GM12801 (cell line): Measurements from ENCODE around the gene DKC1.

Source experiments
- TF ChIP-seq, protein P1 (sequence below): IDR thresholded peaks from one replicate; pipeline ENCODE4 v1.5.1; 2011; ENCODE audit warnings: control low read depth; ENCODE audit not compliant: insufficient read length; ENCODE audit errors: extremely low read depth

Gene DKC1

GRCh38 chrX:154819771-154820341 is 57.2 kb downstream of the DKC1 start:
- TF ChIP-seq, protein P1, sequence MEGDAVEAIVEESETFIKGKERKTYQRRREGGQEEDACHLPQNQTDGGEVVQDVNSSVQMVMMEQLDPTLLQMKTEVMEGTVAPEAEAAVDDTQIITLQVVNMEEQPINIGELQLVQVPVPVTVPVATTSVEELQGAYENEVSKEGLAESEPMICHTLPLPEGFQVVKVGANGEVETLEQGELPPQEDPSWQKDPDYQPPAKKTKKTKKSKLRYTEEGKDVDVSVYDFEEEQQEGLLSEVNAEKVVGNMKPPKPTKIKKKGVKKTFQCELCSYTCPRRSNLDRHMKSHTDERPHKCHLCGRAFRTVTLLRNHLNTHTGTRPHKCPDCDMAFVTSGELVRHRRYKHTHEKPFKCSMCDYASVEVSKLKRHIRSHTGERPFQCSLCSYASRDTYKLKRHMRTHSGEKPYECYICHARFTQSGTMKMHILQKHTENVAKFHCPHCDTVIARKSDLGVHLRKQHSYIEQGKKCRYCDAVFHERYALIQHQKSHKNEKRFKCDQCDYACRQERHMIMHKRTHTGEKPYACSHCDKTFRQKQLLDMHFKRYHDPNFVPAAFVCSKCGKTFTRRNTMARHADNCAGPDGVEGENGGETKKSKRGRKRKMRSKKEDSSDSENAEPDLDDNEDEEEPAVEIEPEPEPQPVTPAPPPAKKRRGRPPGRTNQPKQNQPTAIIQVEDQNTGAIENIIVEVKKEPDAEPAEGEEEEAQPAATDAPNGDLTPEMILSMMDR: no peak

- TF ChIP-seq, protein P1: no peak
These were observed 58.9 kb downstream of the DKC1 start for GRCh38 chrX:154821523-154821922.

DNA sequence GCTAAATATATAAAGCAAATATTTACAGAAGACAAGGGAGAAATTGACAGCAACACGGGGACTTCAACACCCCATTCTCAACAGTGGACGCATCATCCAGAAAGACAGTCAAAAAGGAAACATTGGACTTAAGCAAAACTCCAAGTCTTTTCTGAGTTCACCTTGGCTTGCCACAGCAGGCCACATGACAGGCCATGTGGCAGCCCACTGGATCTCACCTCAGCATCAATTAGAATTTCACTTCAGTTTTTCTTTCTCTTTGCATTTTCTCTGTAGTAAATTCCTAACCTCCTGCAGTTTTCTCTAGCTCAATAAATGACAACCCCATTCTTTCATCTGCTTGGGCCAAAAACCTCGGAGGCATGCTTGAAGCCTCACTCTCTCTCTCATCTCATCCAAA is 59.4 kb downstream of the DKC1 start:
- TF ChIP-seq, protein P1: no peak

DNA sequence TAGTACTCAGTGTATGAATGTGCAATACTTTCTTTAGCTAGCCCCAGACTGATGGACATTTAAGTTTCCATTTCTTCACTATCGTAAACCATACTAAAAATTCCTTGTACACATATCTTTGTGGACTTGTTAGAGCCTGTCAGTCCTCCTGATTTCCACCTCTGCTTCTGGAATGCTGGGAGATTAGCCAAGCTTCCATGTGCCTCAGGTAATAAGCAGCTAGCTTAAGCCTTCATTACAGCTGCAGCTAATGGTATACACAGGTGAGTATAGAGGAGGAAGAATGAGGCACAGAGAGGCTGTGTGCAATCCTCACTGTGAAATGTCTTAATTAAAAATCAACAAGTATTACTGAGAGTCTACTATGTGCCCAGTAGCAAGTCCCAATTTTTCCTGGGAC is 62.0 kb downstream of the DKC1 start:
- TF ChIP-seq, protein P1: no peak
